Suprapubic skin (tissue), 4 donors: Measurements from ENCODE around the gene CCNB2. TPM values are rescaled to one million over a fixed set of nuclear protein-coding genes. Genes with fewer than 3 reads are reported as not detected.

Experiments
- DNase-seq, 2 donors: peaks; one replicate each; pipeline ENCODE4 v3.0.0-alpha.2; 2019; ENCODE audit warnings: low spot score in 2 of 2
- H3K27ac ChIP-seq: fragments of 200-600 bp; sonication (generic); one replicate; pipeline ENCODE4 v1.5.1; 2019
- H3K27me3 ChIP-seq: fragments of 200-600 bp; sonication (generic); one replicate; pipeline ENCODE4 v1.5.1; 2019
- H3K36me3 ChIP-seq: fragments of 200-600 bp; sonication (generic); one replicate; pipeline ENCODE4 v1.5.1; 2019
- H3K4me1 ChIP-seq: fragments of 200-600 bp; sonication (generic); one replicate; pipeline ENCODE4 v1.5.1; 2019
- H3K4me3 ChIP-seq: fragments of 200-600 bp; sonication (generic); one replicate; pipeline ENCODE4 v1.5.1; 2019; ENCODE audit warnings: mild to moderate bottlenecking
- H3K9me3 ChIP-seq: fragments of 200-600 bp; sonication (generic); one replicate; pipeline ENCODE4 v1.5.1; 2019
- CTCF ChIP-seq, 2 donors: fragments of 200-600 bp in 1 of 2; fragments of 450-650 bp in 1 of 2; sonication (generic) in 1 of 2; IDR thresholded peaks; one replicate each; pipeline ENCODE4 v1.5.1; 2016 to 2019; ENCODE audit warnings: antibody characterized with exemption in 2 of 2, mild to moderate bottlenecking in 1 of 2, moderate library complexity in 1 of 2
- EP300 ChIP-seq: sonication (generic); formaldehyde crosslinking; IDR thresholded peaks from one replicate; pipeline ENCODE4 v1.6.1; 2017; ENCODE audit warnings: antibody characterized with exemption
- POLR2A ChIP-seq, 2 donors: fragments of 450-650 bp; IDR thresholded peaks; one replicate each; pipeline ENCODE4 v1.6.1; 2017; ENCODE audit warnings: antibody characterized with exemption in 2 of 2, mild to moderate bottlenecking in 2 of 2, moderate library complexity in 2 of 2
- POLR2AphosphoS5 ChIP-seq, 3 donors: sonication (generic); formaldehyde crosslinking; IDR thresholded peaks; one replicate each; pipeline ENCODE4 v1.6.1; 2017; ENCODE audit warnings: antibody characterized with exemption in 3 of 3
- WGBS: methylation state at CpG from one replicate; pipeline ENCODE4 v1.1.5; 2018; 5-methylcytosine and 5-hydroxymethylcytosine counted together
- total RNA-seq, 4 donors: library from RNA; depleted of rRNA; stranded (reverse); fragments of >200 nt; gene quantifications; one replicate each; pipeline ENCODE4 v1.1.0, GENCODE V29; 2016

Gene CCNB2
- total RNA-seq, 4 donors from 2014 or later, result 8.6 to 17.7 (median 11.8) TPM

DNA sequence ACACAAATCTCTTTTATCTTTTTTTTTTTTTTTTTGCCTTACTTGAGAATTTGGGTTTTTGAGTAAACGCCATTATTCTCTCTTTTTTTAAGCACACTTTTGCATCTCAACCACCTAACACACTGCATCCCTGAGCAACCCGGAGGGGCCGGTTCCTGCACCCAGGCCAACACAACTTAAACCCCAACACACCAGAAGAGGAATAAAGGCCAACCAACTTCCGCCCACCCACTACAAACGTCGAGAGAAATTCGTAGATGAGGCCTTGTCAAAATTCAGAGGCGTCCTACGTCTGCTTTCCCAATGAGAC is 389 bp upstream of the CCNB2 start:
- peaks cover 7% of the 10 kb centered on the region for H3K36me3 ChIP-seq
- WGBS, result 2% methylated on average over 9 of the region's 9 CpGs
- peaks cover 9% of the 10 kb centered on the region for H3K4me1 ChIP-seq

GRCh38 chr15:59105854-59106253 is 908 bp downstream of the CCNB2 start:
- Histone ChIP-seq H3K4me1 (peaks cover 9% of the 10 kb centered on the region), H3K27me3 (no peaks in the 10 kb centered on the region), H3K9me3 (no peaks in the 10 kb centered on the region), H3K4me3 (peak overlapping the region; percentile 78), H3K27ac (no peak overlapping the region), H3K36me3 (no peaks in the 10 kb centered on the region)
- TF ChIP-seq CTCF (IDR thresholded peaks at IDR 0.05) (no peak), EP300 (no peak), POLR2A (IDR thresholded peaks at IDR 0.05) (no peak), POLR2AphosphoS5 (IDR thresholded peaks at IDR 0.05) (no peak)
- 33% methylated on average over 2 of the region's 2 CpGs for WGBS
- DNase-seq, result no peak

More for the DNA sequence above, 389 bp upstream of the CCNB2 start:
- TF ChIP-seq EP300 (no peak), POLR2AphosphoS5 (IDR thresholded peaks at IDR 0.05) (no peak), CTCF (IDR thresholded peaks at IDR 0.05) (no peak), POLR2A (IDR thresholded peaks at IDR 0.05) (no peak)
- Histone ChIP-seq H3K27ac (no peak overlapping the region), H3K9me3 (no peaks in the 10 kb centered on the region), H3K4me3 (peak overlapping the region; percentile 78), H3K27me3 (no peaks in the 10 kb centered on the region)
- no peak for DNase-seq

DNA sequence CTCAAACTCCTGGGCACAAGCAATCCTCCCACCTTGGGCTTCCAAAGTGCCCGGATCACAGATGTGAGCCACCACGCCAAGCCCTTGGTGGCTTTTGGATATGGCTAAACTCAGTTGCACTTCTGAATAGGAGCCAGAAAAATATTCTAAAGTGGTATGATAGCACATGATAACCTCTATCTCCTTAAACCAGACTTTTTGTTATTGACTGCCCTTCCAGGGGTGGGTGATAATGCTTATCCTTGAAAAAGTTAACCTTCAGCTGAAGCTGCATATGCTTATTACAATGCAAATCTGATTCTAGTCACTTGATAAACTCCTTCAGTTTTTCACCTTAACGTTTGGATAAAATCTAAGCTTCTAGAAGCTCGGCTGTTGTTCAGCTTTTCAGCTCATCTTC is 6.3 kb downstream of the CCNB2 start:
- no peaks in the 10 kb centered on the region for H3K9me3 ChIP-seq
- no peak for TF ChIP-seq POLR2A (IDR thresholded peaks at IDR 0.05)
- TF ChIP-seq CTCF (IDR thresholded peaks at IDR 0.05), result no peak
- no peak for TF ChIP-seq EP300
- no peak for TF ChIP-seq POLR2AphosphoS5 (IDR thresholded peaks at IDR 0.05)
- 80% methylated on average over 4 of the region's 4 CpGs for WGBS
- H3K36me3 ChIP-seq, result no peaks in the 10 kb centered on the region
- DNase-seq, result no peak
- no peaks in the 10 kb centered on the region for H3K4me1 ChIP-seq
- H3K27ac ChIP-seq, result no peak overlapping the region
- H3K27me3 ChIP-seq, result no peaks in the 10 kb centered on the region
- H3K4me3 ChIP-seq, result no peak overlapping the region

DNA sequence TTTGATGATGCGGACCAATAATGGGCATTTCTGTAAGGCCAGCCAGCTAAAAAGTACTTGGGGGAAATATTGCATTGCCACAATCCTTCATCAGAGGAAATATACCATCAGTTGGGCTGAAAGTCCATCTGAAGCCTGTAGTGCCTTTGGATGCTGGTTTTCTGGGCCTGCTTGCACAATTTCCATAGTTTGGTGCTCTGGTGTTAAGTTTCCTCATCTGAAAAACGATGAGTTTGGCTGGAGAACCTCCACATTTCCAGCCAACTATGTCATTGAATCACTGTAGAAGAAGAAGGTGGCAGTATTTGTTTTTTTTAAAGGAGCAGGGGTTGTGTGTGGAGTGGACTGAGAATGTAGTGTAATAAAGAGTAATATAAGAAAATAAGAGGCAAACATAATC is 10.1 kb downstream of the CCNB2 start:
- no peak overlapping the region for H3K4me3 ChIP-seq
- TF ChIP-seq POLR2AphosphoS5 (IDR thresholded peaks at IDR 0.05) (no peak), EP300 (no peak), CTCF (IDR thresholded peaks at IDR 0.05) (no peak), POLR2A (IDR thresholded peaks at IDR 0.05) (no peak)
- H3K27ac ChIP-seq, result no peak overlapping the region
- H3K4me1 ChIP-seq, result no peaks in the 10 kb centered on the region
- H3K27me3 ChIP-seq, result no peaks in the 10 kb centered on the region
- WGBS, result 79% methylated on average over 2 of the region's 2 CpGs
- no peaks in the 10 kb centered on the region for H3K36me3 ChIP-seq
- no peak for DNase-seq
- no peaks in the 10 kb centered on the region for H3K9me3 ChIP-seq

DNA sequence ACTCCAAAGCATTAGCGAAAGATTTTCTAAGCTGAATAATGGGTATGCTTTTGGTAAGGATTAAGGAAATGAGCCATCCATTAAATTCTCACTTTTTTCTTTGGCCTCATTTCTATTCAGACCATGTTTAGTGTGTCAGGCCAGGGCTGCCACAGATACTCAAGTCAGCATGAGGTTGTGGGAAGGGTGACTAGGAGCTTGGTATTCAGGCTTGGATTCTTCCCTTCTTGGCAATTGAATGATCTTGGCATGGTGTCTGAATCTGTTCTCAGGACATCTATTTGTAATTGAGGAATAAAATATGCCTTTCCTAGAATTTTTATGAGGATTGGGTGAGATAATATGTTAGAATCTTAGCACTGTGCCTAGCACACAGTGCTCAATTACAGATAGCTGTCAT is 11.2 kb downstream of the CCNB2 start:
- Histone ChIP-seq H3K27ac (no peak overlapping the region), H3K9me3 (no peaks in the 10 kb centered on the region), H3K4me1 (no peaks in the 10 kb centered on the region), H3K27me3 (no peaks in the 10 kb centered on the region), H3K4me3 (no peak overlapping the region), H3K36me3 (no peaks in the 10 kb centered on the region)
- 91% methylated on average over 1 of the region's 1 CpG for whole genome bisulfite sequencing
- no peak for DNase-seq
- no peak for TF ChIP-seq CTCF (IDR thresholded peaks at IDR 0.05)
- TF ChIP-seq POLR2A (IDR thresholded peaks at IDR 0.05), result no peak
- no peak for TF ChIP-seq POLR2AphosphoS5 (IDR thresholded peaks at IDR 0.05)
- TF ChIP-seq EP300, result no peak
